NCI-H2196 (cell line): ENCODE results near the gene PSD.
A peak's percentile ranks its signal among the peaks of the same experiment; 100 is the strongest.

Experiments
- DNase-seq: peaks from one replicate; lab custom pipeline; 2025; ENCODE audit not compliant: unreplicated experiment; lab: John Stamatoyannopoulos, UW

Gene PSD

DNA sequence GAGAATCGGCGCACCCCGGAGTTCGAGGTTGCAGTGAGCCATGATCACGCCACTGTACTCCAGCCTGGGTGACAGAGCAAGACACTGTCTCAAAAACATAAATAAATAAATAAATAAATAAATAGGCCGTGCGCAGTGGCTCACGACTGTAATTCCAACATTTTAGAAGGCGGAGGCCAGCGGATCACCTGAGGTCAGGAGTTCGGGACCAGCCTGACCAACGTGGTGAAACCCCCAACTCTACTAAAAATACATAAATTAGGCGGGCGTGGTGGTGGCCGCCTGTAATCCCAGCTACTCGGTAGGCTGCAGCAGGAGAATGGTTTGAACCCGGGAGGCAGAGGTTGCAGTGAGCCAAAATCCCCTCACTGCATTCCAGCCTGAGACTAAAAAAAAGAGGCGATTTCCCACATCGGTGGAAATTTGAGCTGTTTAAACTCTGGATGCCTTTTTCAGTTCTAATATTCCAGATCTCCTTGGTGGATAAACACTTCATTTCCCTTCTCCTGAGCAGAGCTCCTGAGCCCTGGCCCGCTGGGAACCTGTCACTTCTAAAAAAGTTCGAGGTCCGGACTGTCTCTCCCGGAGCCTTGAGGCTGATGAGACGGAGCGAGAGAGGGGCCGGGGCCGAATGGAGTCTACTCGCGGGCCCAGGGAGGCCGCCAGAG lies 25.0 kb downstream of the PSD start:
- DNase-seq: no peak

DNA sequence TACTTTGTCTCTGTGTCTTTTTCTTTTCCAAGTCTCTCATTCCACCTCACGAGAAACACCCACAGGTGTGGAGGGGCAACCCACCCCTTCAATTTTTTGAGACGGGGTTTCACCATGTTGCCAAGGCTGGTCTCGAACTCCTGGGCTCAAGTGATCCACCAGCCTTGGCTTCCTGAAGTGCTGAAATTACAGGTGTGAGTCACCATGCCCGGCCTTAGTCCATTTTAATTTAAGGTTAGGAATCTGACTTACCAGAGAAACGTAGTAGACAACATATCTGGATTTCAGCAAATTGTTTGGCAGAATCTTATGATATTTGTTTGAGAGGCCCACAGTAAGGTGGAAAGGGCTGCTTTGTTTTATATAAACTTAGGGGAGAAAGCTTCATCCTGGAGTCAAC lies 26.3 kb downstream of the PSD start:
- DNase-seq: no peak

DNA sequence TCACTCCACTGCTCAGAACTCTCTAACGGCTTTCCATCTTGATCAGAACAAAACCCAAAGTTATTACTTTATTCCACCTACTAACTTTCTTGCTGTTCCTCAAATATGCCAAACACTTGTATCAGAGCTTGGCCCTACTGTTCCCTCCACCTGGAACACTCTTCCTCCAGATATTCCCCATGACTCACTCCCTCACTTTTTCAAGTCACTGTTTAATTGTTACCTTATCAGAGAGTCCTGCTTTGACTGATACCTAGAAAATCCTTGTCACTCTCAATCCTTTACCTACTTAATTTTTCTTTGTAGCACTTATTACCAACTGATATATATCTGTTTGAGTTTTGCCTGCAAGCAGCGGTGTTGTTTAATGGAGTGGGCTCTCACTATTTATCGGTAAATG lies 28.7 kb downstream of the PSD start:
- DNase-seq: no peak

DNA sequence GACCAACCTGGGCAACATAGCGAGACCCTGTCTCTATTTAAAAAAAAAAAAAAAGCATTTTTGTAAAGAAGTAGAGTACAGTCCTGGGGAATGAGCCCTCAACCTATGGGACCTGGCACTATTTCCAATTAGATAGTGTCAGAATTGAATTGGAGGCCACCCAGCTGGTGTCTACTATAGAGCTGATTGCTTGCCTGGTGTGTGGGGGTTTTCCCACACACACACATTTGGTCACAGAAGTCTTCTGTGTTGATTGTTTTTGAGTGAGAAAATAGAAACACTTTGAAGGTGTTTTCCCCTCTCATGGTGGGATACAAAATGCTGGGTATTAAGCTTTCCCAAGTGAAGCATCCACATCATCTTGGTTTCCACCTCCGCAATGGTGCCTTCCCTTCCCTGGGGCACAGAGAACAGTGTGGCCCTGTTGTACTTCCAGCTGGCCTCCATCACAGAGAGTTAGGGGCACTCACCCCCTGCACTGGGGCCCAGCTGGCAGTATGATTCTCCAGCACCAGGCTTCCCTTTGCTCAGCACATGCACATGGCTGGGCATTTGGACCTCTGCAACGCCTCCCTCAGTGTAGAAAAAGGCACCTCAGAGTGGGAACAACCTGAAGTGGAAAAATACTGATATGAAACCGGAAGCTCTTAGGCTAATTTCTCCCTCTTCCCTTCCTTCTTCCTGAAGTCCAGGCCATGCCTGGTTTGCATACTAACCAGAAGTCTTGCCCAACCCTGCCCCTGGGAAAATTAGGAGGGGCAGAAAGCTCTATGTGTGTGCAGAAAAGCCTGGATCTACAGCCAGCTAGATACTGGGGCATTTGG lies 33.8 kb downstream of the PSD start:
- DNase-seq: no peak

DNA sequence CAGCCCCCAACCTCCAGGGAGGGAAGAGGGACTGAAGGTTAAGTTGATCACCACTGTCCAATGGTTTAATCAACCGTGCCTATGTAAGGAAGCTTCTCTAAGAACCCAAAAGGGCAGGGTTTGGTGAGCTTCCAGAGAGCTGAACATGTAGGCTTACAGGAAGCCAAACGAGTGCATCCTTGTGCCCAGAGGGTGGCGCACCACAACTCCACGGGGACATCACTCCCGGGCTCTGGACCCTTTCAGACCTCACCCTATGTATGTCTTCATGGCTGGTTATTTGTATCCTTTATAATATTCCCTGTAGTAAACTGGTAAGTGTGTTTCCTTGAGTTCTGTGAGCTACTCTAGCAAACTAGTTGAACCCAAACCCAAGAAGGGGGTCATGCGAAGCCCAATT lies 34.5 kb downstream of the PSD start:
- no peak for DNase-seq

DNA sequence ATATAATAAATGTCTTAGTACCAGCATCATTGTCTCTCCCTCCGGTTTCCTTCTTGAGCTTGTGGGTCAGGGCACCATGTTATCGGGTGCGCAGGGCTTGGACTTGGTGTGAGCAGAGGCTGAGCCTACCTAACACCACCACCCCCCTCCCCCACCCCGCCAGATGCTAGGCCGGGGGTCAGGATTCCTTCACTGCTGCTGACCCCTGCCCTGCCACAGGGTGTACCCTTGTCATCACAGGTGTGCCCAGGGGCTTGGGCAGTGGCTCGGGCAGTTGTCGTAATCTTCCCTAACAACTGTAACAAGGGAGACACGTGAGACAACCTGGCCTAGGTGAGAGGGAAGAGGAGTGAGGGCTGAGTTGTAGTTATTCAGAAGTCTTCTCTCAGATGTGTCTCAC lies 35.7 kb downstream of the PSD start:
- DNase-seq: no peak

DNA sequence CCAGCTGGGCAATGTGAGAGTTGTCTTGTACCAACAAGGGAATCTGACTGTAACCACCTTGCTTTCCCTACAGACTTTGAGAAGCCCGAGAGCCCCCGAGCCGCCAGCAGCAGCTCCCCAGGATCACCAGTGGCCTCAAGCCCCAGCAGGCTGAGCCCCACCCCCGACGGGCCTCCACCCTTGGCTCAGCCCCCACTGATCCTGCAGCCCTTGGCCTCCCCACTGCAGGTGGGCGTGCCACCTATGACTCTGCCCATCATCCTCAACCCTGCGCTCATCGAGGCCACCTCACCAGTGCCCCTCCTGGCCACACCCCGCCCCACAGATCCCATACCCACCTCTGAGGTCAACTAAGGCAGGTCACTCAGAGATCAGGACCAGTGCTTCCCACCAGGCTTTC lies 36.6 kb downstream of the PSD start:
- no peak for DNase-seq

DNA sequence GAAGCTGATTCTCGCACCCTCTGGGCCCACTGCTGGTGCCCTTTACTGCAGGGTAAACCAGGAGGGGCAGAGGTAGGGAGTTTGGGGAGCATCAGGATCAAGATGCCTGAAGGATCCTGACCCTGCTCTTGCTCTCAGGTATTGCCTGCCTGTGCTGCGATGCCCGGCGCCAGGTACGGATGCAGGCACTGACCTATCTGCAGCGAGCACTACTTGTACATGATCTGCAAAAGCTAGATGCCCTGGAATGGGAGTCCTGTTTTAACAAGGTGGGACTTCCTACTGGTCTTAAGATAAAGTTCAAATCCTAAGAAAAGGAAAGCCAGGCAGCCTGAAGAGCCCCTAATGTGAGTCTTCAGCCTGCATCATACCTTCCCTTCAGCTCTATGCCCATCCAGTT lies 39.2 kb downstream of the PSD start:
- no peak for DNase-seq

DNA sequence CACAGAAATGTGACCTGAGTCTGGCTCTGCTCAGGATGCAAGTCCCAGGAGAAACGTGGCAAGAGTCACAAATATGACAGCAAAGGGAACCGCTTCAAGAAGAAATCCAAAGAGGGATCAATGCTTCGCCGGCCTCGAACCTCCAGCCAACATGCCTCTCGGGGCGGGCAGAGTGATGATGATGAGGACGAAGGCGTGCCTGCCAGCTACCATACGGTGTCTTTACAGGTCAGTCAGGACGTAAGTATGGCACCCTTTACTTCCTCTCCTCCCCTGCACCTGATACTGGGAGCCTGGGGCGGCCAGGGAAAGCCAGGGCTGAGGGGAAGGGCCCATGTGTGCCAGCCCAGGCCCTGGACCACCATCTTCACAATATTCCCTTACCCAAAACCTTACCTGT lies 41.7 kb downstream of the PSD start:
- no peak for DNase-seq

DNA sequence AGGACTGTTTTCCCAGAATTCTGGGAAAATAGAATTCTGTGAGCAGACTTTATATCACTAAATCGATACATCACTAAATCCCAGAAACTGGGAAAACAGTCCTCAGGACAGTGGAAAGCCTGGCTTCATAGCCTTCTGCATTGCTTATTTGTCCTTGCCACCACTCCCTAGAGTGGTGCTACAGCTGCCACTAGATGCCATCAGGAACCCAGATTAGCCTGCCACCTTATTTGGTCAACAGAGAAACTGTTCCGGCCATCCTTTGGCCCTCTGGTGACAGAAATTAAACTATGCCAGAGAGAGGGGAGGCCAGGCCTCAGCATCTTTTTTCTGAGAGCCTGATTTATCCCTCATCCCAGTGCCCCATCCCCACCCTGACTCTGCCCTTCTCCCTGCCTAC lies 42.7 kb downstream of the PSD start:
- no peak for DNase-seq

DNA sequence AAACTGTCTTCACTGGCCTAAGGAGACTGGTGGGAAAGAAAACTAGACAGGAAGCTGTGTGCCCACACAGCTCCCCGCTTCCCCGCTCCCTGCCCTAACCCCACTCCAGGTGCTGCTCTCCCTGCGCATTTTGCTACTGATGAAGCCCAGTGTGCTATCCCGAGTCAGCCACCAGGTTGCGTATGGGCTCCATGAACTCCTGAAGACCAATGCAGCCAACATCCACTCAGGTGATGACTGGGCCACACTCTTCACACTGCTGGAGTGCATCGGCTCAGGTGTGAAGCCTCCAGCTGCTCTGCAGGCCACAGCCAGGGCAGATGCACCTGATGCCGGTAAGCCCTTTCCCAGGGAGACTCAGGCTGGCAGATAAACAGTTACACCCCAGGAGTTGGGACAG lies 43.3 kb downstream of the PSD start:
- DNase-seq: peak; percentile 12

DNA sequence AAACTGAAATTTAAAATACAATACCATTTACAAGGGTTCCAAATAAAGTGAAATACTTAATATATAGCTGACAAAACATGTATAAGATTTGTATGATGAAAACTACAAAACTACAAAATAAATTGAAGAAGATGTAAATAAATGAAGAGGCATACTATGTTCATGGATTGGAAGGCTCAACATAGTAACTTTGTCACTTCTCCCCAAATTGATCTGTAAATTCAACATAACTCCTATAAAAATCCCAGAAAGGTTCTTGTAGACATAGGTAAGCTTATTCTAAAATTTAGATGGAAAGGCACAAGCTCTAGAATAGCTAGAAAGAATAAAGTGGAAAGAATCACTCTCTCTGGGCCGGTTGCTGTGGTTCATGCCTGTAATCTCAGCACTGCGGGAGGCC lies 47.3 kb downstream of the PSD start:
- DNase-seq: no peak

DNA sequence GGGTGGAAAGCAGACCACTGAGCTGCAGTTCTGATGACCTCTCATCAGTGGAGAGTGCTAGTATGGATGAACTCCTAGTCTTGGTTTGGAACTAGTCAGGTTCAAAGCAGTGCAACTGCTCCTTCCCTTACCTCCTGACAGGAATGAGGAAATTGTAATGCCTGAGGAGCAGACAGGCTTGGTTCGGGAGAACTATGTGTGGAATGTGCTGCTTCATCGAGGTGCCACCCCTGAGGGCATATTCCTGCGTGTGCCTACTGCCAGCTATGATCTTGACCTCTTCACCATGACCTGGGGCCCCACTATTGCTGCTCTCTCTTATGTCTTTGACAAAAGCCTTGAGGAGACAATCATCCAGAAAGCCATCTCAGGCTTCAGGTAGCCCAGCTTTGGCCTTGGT lies 50.5 kb downstream of the PSD start:
- DNase-seq: no peak

DNA sequence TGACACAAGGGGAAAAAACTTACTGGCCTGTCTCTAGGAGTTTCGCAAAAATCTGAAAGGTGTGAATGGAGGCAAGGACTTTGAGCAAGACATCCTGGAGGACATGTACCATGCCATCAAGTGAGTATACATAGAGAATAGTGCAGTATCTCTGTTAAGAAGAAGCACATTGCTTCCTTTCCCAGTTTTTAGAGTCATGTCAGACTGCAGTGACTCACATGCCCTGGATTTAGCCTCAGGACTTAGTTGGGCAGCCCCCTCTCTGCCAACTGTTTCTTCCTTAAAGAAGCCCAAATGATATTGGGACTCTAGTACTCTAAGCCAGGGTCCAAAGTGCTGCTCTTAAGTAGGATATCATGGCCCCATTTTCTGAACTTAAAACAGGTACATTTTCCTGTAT lies 51.1 kb downstream of the PSD start:
- no peak for DNase-seq

DNA sequence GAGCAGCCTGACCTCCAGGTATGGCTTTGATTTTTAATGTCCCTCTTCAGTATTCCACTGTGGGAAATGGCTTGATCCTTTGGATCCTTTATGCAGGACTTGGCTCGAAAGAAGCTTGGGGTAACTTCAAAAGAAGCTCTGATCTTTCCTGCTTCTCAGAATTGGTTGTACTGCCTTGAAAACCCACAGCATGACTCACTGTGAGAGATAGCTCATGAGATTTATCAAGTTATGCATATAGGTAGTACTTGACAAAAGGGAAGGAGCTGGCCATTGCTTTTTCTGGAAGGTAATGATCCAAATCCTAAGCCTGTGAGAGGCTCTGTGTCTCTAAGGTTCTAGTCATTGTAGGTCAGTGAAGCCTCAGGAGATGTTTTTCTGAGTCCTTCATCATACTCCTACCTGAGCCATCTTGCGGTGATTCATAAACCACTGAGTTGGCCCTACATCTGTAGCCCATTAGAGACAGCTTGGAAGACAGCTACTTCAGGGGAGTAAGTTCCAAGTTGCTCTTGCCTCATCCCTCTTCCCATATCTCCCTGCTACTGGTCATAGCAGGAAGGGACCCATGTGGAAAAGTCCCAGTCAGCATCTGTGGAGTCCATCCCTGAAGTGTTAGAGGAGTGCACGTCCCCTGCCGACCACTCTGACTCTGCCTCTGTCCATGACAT lies 59.7 kb downstream of the PSD start:
- no peak for DNase-seq

DNA sequence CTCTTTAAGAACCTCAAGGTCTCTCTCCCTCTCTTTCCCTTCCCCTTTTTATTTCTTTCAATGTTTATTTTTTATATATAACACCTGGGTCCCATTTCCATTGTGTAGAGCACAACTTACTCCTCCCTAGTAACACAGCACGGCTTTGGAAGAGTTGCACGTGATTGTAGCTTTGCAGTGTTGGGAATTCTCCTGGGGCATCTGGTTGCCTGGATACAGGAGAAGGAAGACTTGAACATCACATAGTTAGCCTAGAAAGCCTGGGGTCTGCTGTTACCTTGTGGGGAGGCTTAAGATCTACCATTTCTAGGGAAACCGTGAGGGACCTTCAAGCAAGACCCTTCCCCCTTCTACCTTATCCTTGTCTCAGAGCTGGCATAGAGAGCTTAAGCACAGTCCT lies 64.1 kb downstream of the PSD start:
- DNase-seq: no peak
